Natural killer cell (primary cell): Measurements from ENCODE around the gene GRHL1. TPM values are rescaled to one million over a fixed set of nuclear protein-coding genes. Genes with fewer than 3 reads are reported as not detected.

Source experiments
- ATAC-seq, 3 donors: fragments of 150-1000 bp in 2 of 3; fragments of 200-7000 bp in 1 of 3; cut with Tn5 transposase; 1 replicate in 1 of 3; 2 replicates in 2 of 3; pipeline ENCODE4 v1.10.0; 2021; ENCODE audit warnings: mild to moderate bottlenecking in 2 of 3, moderate library complexity in 2 of 3
- DNase-seq, 2 donors: peaks; one replicate each; pipeline versions ENCODE4 v3.0.0 to v3.0.0-alpha.2; 2013 to 2021; ENCODE audit warnings: mixed read lengths in 1 of 2
- H3K27ac ChIP-seq: one replicate; pipeline ENCODE4 v1.5.1; 2013; ENCODE audit warnings: mild to moderate bottlenecking, low read length
- H3K27me3 ChIP-seq: one replicate; pipeline ENCODE4 v1.6.1; 2013; ENCODE audit warnings: low read length; ENCODE audit not compliant: control insufficient read depth, insufficient read depth
- H3K36me3 ChIP-seq: one replicate; pipeline ENCODE4 v1.6.1; 2013; ENCODE audit warnings: low read length; ENCODE audit not compliant: control insufficient read depth, insufficient read depth
- H3K4me1 ChIP-seq: one replicate; pipeline ENCODE4 v1.6.1; 2013; ENCODE audit warnings: low read length; ENCODE audit not compliant: control insufficient read depth, insufficient read depth
- H3K4me3 ChIP-seq: one replicate; pipeline ENCODE4 v1.5.1; 2013; ENCODE audit warnings: low read length
- H3K9me3 ChIP-seq: one replicate; pipeline ENCODE4 v1.6.1; 2013; ENCODE audit warnings: low read length; ENCODE audit not compliant: control insufficient read depth, insufficient read depth
- H3K27ac Mint-ChIP-seq, 2 donors: one replicate each; pipeline ENCODE4 v1.8.0; 2022; ENCODE audit warnings: mild to moderate bottlenecking in 2 of 2, mixed read lengths in 2 of 2, moderate library complexity in 1 of 2
- H3K27me3 Mint-ChIP-seq, 2 donors: one replicate each; pipeline ENCODE4 v1.8.0; 2022; ENCODE audit warnings: low read depth in 2 of 2, mixed read lengths in 2 of 2
- H3K36me3 Mint-ChIP-seq: one replicate; pipeline ENCODE4 v1.8.0; 2022; ENCODE audit warnings: mixed read lengths
- H3K4me1 Mint-ChIP-seq, 2 donors: one replicate each; pipeline ENCODE4 v1.8.0; 2022; ENCODE audit warnings: mixed read lengths in 2 of 2
- H3K4me3 Mint-ChIP-seq: one replicate; pipeline ENCODE4 v1.8.0; 2022; ENCODE audit warnings: mild to moderate bottlenecking, moderate library complexity, mixed read lengths
- H3K9me3 Mint-ChIP-seq, 2 donors: one replicate each; pipeline ENCODE4 v1.8.0; 2022; ENCODE audit warnings: mixed read lengths in 2 of 2
- WGBS: methylation state at CpG from one replicate; pipeline ENCODE4 v1.1.7; 2013; ENCODE audit warnings: missing lambda C conversion rate; ENCODE audit not compliant: insufficient coverage; 5-methylcytosine and 5-hydroxymethylcytosine counted together
- intact Hi-C: fragments of 100-400 bp; cut with micrococcal nuclease; formaldehyde crosslinking; loops from one replicate; pipeline ENCODE4 v1.14.2; 2022
- total RNA-seq, 4 donors: library from RNA; stranded (reverse); fragments of 120-200 nt in 1 of 4; gene quantifications; one replicate each; pipeline versions ENCODE4 v1.2.3 to v1.2.4, GENCODE V29; 2013 to 2022
- TF ChIP-seq, protein P1 (sequence below): fragments of 200-600 bp; IDR thresholded peaks from one replicate; pipeline ENCODE4 v1.8.0; 2022; ENCODE audit warnings: antibody characterized with exemption

Gene GRHL1
- total RNA-seq, 3 donors from 2014 or later (not counting 1 experiment from before 2014, with no cell fraction given) = 1.6 to 3.6 (median 3.2) TPM

GRCh38 chr2:10019174-10019573, 67.7 kb downstream of the GRHL1 start:
- TF ChIP-seq, protein P1, sequence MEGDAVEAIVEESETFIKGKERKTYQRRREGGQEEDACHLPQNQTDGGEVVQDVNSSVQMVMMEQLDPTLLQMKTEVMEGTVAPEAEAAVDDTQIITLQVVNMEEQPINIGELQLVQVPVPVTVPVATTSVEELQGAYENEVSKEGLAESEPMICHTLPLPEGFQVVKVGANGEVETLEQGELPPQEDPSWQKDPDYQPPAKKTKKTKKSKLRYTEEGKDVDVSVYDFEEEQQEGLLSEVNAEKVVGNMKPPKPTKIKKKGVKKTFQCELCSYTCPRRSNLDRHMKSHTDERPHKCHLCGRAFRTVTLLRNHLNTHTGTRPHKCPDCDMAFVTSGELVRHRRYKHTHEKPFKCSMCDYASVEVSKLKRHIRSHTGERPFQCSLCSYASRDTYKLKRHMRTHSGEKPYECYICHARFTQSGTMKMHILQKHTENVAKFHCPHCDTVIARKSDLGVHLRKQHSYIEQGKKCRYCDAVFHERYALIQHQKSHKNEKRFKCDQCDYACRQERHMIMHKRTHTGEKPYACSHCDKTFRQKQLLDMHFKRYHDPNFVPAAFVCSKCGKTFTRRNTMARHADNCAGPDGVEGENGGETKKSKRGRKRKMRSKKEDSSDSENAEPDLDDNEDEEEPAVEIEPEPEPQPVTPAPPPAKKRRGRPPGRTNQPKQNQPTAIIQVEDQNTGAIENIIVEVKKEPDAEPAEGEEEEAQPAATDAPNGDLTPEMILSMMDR = no peak
- ATAC-seq (no peak), DNase-seq (no peak)
- H3K27me3 ChIP-seq = no peaks in the 10 kb centered on the region
- H3K36me3 ChIP-seq = no peaks in the 10 kb centered on the region
- no peaks in the 10 kb centered on the region for H3K27me3 Mint-ChIP-seq
- H3K36me3 Mint-ChIP-seq = no peaks in the 10 kb centered on the region
- H3K4me1 Mint-ChIP-seq = peaks cover 0 to 5% of the 10 kb centered on the region in 2 donors
- H3K27ac Mint-ChIP-seq = no peak overlapping the region
- H3K4me1 ChIP-seq = no peaks in the 10 kb centered on the region
- H3K4me3 Mint-ChIP-seq = no peak overlapping the region
- 83% methylated on average over 8 of the region's 8 CpGs for WGBS
- no peak overlapping the region for H3K4me3 ChIP-seq
- intact Hi-C loops = no loop called here
- H3K9me3 Mint-ChIP-seq = no peaks in the 10 kb centered on the region
- no peaks in the 10 kb centered on the region for H3K9me3 ChIP-seq
- no peak overlapping the region for H3K27ac ChIP-seq

GRCh38 chr2:10019602-10020400, 68.3 kb downstream of the GRHL1 start:
- DNase-seq (no peak), ATAC-seq (no peak)
- 78% methylated on average over 26 of the region's 27 CpGs for WGBS
- no peaks in the 10 kb centered on the region for H3K27me3 Mint-ChIP-seq
- H3K27ac Mint-ChIP-seq = no peak overlapping the region
- no peaks in the 10 kb centered on the region for H3K27me3 ChIP-seq
- intact Hi-C loops = no loop called here
- no peaks in the 10 kb centered on the region for H3K9me3 ChIP-seq
- H3K4me3 ChIP-seq = no peak overlapping the region
- no peak overlapping the region for H3K4me3 Mint-ChIP-seq
- TF ChIP-seq, protein P1 = no peak
- H3K36me3 ChIP-seq = no peaks in the 10 kb centered on the region
- H3K9me3 Mint-ChIP-seq = no peaks in the 10 kb centered on the region
- H3K36me3 Mint-ChIP-seq = no peaks in the 10 kb centered on the region
- no peak overlapping the region for H3K27ac ChIP-seq
- H3K4me1 Mint-ChIP-seq = peaks cover 0 to 5% of the 10 kb centered on the region in 2 donors
- no peaks in the 10 kb centered on the region for H3K4me1 ChIP-seq

DNA sequence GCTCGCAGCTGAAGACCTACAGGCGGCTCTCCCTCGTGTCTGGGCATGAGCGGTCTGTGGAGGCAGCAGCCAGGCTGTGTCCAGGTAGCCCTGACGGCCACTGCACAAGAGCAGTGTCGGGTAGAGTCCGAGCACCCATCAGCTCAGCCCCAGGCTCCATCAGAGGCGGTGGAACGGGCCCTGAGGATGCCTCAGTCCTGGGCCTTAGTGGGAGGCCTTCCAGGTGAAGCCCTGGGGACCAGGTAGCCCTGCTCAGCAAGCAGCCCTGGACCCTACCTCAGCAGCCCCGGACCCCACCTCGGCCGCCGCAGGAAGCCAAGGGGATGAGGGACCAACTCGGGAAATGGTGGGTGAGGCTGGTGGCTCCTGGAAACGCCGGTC, 70.5 kb downstream of the GRHL1 start:
- no peaks in the 10 kb centered on the region for H3K27me3 ChIP-seq

More for the DNA sequence above, 70.5 kb downstream of the GRHL1 start:
- Histone ChIP-seq H3K27ac (no peak overlapping the region), H3K36me3 (no peaks in the 10 kb centered on the region), H3K4me1 (no peaks in the 10 kb centered on the region), H3K9me3 (no peaks in the 10 kb centered on the region), H3K4me3 (no peak overlapping the region)
- H3K36me3 Mint-ChIP-seq = no peaks in the 10 kb centered on the region
- DNase-seq (no peak), ATAC-seq (no peak)
- no peaks in the 10 kb centered on the region for H3K9me3 Mint-ChIP-seq
- TF ChIP-seq, protein P1 = no peak
- 92% methylated on average over 16 of the region's 16 CpGs for WGBS
- peaks cover 0 to 10% of the 10 kb centered on the region in 2 donors for H3K4me1 Mint-ChIP-seq
- intact Hi-C loops = no loop called here
- no peak overlapping the region for H3K27ac Mint-ChIP-seq
- H3K4me3 Mint-ChIP-seq = no peak overlapping the region
- H3K27me3 Mint-ChIP-seq = no peaks in the 10 kb centered on the region
